SH-SY5Y (cell line): ENCODE measurements around the gene HSPB1.

Experiments
- GATA2 ChIP-seq: IDR thresholded peaks from 2 replicates; pipeline ENCODE4 v1.6.1; 2011; ENCODE audit warnings: mild to moderate bottlenecking, low read depth, low read length
- GATA3 ChIP-seq: IDR thresholded peaks from 2 replicates; pipeline ENCODE4 v1.6.1; 2011; ENCODE audit warnings: low read depth, mild to moderate bottlenecking, low read length, moderate library complexity

HSPB1 gene

GRCh38 chr7:76337147-76337546 is 34.7 kb downstream of the HSPB1 start:
- TF ChIP-seq GATA2 (no peak), GATA3 (no peak)

- TF ChIP-seq GATA3 (no peak), GATA2 (no peak)
Observed at GRCh38 chr7:76338298-76339084, 36.0 kb downstream of the HSPB1 start.

DNA sequence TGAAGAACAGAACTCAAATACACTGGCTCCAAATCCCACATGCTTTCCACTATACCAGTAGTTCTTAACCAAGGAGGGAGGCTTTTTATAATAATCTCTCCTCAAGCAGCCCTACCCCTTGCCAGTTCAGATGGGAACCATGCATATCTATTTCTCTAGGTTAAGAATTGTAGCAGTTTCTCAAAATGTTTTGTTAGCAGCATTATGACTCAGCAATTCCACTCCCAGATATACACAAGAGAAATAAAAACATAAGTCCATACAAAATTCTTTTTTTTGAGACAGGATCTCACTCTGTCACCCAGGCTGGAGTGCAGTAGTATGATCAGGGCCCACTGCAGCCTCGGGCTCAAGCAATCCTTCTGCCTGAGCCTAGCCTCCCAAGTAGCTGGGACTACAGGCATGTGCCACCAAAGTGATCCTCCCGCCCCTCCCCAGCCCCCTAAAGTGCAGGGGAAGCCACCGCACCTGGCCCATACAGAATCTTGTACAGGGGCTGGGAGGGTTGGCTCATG is 38.2 kb downstream of the HSPB1 start:
- TF ChIP-seq GATA3 (no peak), GATA2 (no peak)

- TF ChIP-seq GATA2 (no peak), GATA3 (no peak)
Observed at GRCh38 chr7:76342222-76342621, 39.7 kb downstream of the HSPB1 start.

- TF ChIP-seq GATA2 (no peak), GATA3 (no peak)
Observed at GRCh38 chr7:76343294-76343930, 40.9 kb downstream of the HSPB1 start.

GRCh38 chr7:76343931-76344321 is 41.5 kb downstream of the HSPB1 start:
- TF ChIP-seq GATA3 (no peak), GATA2 (no peak)

DNA sequence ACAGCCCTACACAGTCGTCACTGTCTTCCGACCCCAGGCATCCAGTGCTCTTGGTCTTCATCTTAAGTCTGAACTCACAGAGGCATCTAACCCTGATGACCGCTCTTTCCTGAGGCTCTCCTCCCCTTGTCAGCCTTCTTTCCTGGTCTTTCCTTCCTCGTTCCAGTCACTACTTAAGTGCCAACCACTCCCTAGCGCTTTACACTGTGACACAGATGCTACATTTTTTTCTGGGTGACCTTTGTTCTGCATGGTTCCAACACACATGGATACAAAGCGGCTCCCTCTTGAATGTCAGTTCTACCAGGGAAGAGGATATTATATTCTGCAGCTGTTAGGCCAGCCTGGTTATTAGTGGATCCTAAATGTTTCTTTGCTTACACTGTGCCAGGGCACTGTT is 43.6 kb downstream of the HSPB1 start:
- TF ChIP-seq GATA3, result no peak
- no peak for TF ChIP-seq GATA2

DNA sequence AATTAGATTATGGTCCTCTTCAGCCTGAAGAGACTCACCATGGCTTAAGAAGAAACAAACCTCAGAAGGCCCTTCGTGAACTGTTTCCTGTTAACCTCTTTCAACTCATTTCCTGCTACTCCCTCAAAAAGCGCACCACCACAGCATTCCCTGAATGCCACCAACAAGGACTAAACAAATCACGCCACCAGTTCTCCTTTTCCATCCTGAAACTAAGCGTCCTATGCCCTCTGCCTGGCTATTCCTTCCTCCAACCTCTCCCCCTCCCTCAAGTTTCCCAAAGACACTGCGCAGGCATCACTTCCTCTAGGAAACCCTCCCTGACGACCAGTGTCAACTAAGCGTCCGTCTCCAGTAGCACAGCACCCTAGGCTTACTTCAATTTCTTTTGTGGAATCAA is 44.3 kb downstream of the HSPB1 start:
- TF ChIP-seq GATA3, result no peak
- TF ChIP-seq GATA2, result no peak

DNA sequence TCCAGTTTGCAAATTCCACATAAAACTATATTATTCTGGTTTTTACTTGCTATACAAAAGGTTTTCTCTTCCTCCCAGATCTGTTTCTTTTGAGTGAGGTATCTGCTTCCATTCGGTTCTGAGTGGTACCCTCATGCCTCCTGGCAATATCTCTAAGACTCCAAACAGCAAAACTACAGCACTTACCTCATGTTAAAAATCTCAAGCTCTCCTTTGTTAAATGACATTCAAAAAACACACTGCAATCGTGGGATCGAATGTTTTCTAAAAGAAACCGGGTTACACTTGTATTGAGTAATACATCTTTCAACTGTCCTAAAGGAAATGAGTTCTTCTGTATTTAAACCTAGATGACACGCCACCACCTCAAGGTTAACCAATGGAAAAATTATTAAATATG is 45.2 kb downstream of the HSPB1 start:
- TF ChIP-seq GATA3, result no peak
- TF ChIP-seq GATA2, result no peak

DNA sequence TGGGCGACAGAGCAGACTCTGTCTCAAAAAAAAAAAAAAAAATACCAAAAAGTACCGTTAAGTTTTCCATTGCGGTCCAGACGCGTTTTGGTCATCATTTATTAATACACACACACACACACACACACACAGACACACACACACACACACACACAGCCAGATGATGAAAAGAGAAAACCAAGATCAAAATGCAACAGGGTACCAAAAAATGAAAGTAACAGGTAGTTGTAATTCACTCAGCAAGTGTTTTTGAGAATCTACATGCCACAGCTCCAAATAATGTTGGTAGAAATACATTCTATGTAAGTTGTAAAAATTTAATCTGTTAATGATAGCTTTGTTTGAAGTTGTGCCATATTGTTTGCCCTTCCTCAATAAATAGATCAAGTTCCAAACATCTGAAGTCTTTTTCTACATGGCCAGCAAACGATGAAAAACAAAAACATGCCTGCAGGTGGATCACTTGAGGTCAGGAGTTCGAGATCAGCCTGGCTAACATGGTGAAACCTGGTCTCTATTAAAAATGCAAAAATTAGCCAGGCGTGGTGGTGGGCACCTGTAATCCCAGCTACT is 46.9 kb downstream of the HSPB1 start:
- TF ChIP-seq GATA2 (no peak), GATA3 (no peak)

GRCh38 chr7:76351372-76351771 is 48.9 kb downstream of the HSPB1 start:
- no peak for TF ChIP-seq GATA2
- no peak for TF ChIP-seq GATA3

GRCh38 chr7:76352193-76352592 is 49.7 kb downstream of the HSPB1 start:
- TF ChIP-seq GATA3, result no peak
- TF ChIP-seq GATA2, result no peak

DNA sequence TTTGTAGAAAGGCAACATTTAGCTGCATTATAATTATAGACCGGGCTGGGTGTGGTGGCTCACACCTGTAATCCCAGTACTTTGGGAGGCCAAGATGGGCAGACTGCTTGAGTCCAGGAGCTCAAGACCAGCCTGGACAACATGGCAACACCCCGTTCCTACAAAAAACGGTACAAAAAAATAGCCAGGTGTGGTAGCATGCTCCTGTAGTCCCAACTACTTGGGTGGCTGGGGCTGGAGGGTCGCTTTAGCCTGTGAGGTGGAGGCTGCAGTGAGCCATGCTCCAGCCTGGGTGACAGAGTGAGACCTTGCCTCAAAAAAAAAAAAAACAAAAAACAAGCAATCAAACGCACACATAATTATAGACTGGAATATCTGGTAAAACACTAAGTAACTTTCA is 51.3 kb downstream of the HSPB1 start:
- TF ChIP-seq GATA2 (no peak), GATA3 (no peak)
